ENCODE measurements around the gene PTMA. TPM values are rescaled to one million over a fixed set of nuclear protein-coding genes. Genes with fewer than 3 reads are reported as not detected.

PTMA gene
- total RNA-seq, 1 experiment from 2014 or later = 1,625 TPM

DNA sequence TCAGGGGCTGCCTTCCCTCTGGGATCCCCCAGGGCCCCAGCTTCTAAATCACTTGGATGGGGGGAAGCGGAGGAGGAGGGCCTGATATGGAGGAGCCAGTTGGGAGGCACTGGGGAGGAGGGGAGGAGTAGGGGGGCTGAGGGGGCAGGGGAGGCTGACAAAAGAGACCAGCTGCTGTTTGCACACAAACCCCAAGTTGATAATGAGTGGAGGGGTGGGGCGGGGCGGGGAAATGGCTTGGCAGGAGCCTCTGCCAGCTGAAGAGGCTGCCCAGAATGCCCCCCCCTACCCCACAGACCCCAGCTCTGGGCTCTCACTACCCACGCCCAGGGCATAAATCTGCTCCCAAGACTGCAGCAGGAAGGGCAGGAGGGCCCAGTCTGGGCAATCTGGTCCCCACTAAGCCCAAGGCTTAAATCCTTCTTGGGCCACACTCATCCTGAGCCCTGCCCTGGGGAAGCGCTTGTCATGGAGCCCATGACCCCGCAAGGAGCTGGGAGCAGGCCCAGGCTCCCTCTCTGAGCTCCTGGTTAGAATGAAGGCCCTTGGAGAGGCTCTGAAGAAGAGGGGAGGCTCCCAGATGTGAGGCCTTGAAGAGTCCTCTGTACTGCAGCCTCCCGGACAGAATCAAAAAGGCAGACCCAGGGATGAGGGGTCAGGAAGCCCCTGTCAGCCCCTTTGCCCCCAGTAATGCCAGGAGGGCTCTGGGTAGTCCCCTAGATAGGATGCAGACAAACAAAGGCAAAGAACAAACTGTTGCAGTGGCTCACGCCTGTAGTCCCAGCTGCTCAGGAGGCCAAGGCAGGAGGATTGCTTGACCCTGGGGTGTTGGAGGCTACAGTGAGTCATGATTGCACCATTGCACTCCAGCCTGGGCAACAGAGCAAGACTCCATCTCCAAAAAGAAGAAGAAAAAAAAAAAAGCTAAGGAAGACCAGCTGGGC lies 24.8 kb upstream of the PTMA start:
- TF ChIP-seq, protein P1, sequence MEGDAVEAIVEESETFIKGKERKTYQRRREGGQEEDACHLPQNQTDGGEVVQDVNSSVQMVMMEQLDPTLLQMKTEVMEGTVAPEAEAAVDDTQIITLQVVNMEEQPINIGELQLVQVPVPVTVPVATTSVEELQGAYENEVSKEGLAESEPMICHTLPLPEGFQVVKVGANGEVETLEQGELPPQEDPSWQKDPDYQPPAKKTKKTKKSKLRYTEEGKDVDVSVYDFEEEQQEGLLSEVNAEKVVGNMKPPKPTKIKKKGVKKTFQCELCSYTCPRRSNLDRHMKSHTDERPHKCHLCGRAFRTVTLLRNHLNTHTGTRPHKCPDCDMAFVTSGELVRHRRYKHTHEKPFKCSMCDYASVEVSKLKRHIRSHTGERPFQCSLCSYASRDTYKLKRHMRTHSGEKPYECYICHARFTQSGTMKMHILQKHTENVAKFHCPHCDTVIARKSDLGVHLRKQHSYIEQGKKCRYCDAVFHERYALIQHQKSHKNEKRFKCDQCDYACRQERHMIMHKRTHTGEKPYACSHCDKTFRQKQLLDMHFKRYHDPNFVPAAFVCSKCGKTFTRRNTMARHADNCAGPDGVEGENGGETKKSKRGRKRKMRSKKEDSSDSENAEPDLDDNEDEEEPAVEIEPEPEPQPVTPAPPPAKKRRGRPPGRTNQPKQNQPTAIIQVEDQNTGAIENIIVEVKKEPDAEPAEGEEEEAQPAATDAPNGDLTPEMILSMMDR (conservative IDR thresholded peaks at IDR 0.05; ENCODE audit: low read depth, low read length) = no peak
- TF ChIP-seq EZH2 (IDR thresholded peaks at IDR 0.05; ENCODE audit: low read length, unreplicated experiment) (no peak), EZH2phosphoT487 (IDR thresholded peaks at IDR 0.05; ENCODE audit: borderline replicate concordance, low read length) (no peak)
- H3K27me3 ChIP-seq (ENCODE audit: low read length) = no peaks in the 10 kb centered on the region
- ChIA-PET POLR2A (ENCODE audit: unreplicated experiment) (no interaction called here), CTCF (no interaction called here)
- no peaks in the 10 kb centered on the region for H3K79me2 ChIP-seq (ENCODE audit: low read length)
- no peak overlapping the region for H2AFZ ChIP-seq (ENCODE audit: low read length)
- intact Hi-C loops (cut with micrococcal nuclease) = no loop called here
- H3K36me3 ChIP-seq (ENCODE audit: low read depth, low read length) = no peaks in the 10 kb centered on the region
- no peak for ATAC-seq
- no peak overlapping the region for H3K27ac ChIP-seq (ENCODE audit: low read length)
- no peak overlapping the region for H3K4me2 ChIP-seq (ENCODE audit: low read length)
- no peaks in the 10 kb centered on the region for H3K9me3 ChIP-seq (ENCODE audit: low read length)
- H3K9ac ChIP-seq (ENCODE audit: low read length) = no peak overlapping the region
- peaks cover 11% of the 10 kb centered on the region for H3K4me1 ChIP-seq (ENCODE audit: insufficient read depth, low read length)
- DNase-seq = no peak
- H3K9me2 ChIP-seq (replicated peaks; ENCODE audit: low read length) = no peaks in the 10 kb centered on the region
- H3F3A ChIP-seq (ENCODE audit: low read length, unreplicated experiment) = no peaks in the 10 kb centered on the region
- no peaks in the 10 kb centered on the region for H4K20me1 ChIP-seq (ENCODE audit: low read length)
- BruUV-seq (replicated peaks) = no TSS peak
- H3K4me3 ChIP-seq (ENCODE audit: low read length) = no peak overlapping the region

DNA sequence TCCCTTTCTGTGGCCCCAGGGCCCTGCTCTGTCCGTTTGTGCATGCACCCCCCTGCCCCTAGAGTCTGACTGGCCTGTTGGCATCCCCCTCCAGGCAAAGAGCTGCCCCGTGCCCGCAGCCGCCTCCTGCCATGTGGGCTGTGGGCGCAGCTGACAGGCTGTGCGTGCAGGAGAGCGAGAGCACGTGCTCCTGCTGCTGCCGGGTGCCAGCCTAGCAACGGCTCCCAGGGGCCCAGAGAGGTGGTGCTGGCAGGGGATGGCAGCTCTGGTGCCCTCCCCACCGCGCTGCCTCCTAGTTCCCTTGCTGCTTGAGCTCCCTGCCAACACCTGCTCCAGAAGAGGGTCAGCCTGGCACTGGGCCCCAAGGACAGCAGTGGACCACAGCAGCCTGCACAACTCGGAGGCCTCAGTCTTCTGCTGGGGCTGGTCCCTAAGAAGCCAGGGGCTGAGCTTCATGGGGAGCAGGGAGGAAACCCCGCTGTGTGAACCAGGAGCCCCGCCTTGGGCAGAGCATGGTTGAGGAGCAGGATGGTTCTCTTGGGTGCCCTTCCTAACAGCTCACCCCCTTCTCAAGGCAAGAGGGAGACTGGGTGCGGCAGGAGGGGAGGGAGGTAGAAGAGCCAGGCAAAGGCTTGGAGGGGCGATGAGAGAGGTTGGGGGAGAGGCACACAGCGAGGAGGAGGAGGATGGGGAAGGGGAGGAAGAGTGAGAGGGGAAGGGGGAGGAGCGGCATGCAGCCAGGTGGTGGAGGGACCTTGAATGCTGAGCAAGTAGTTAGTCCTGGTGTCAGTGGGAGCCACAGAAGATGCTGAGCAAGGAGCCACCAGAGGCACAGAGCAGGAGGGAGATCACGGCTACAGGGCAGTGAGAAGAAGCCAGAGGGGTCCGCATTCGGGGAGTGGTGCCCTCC lies 23.8 kb upstream of the PTMA start:
- DNase-seq (no peak), ATAC-seq (no peak)
- POLR2A ChIA-PET (ENCODE audit: unreplicated experiment) = no interaction called here
- no peak overlapping the region for H3K9ac ChIP-seq (ENCODE audit: low read length)
- H3K9me3 ChIP-seq (ENCODE audit: low read length) = no peaks in the 10 kb centered on the region
- H3K27ac ChIP-seq (ENCODE audit: low read length) = no peak overlapping the region
- no peaks in the 10 kb centered on the region for H3F3A ChIP-seq (ENCODE audit: low read length, unreplicated experiment)
- H3K36me3 ChIP-seq (ENCODE audit: low read depth, low read length) = no peaks in the 10 kb centered on the region
- no peak overlapping the region for H2AFZ ChIP-seq (ENCODE audit: low read length)
- H3K27me3 ChIP-seq (ENCODE audit: low read length) = no peaks in the 10 kb centered on the region
- no peak for TF ChIP-seq EZH2 (IDR thresholded peaks at IDR 0.05; ENCODE audit: low read length, unreplicated experiment)
- TF ChIP-seq, protein P1 (conservative IDR thresholded peaks at IDR 0.05; ENCODE audit: low read depth, low read length) = no peak
- BruUV-seq (replicated peaks) = no TSS peak
- H3K4me3 ChIP-seq (ENCODE audit: low read length) = no peak overlapping the region
- CTCF ChIA-PET = interaction anchor here (0.6 kb wide), 1 partner anchor 10 kb away, joined by 3 read pairs; no protein-coding TSS in a partner anchor
- H3K4me1 ChIP-seq (ENCODE audit: insufficient read depth, low read length) = peaks cover 11% of the 10 kb centered on the region
- intact Hi-C loops (cut with micrococcal nuclease) = no loop called here
- no peaks in the 10 kb centered on the region for H3K79me2 ChIP-seq (ENCODE audit: low read length)
- no peaks in the 10 kb centered on the region for H4K20me1 ChIP-seq (ENCODE audit: low read length)
- H3K9me2 ChIP-seq (replicated peaks; ENCODE audit: low read length) = no peaks in the 10 kb centered on the region
- no peak overlapping the region for H3K4me2 ChIP-seq (ENCODE audit: low read length)
